Activated CD4-positive, alpha-beta T cell treated with anti-CD3 and anti-CD28 coated beads, Interleukin-2, amount 10 ng/mL, durations not matched to agents 24 days and 14 days (primary cell): Measurements from ENCODE around the gene TMEM181. TPM values are rescaled to one million over a fixed set of nuclear protein-coding genes. Genes with fewer than 3 reads are reported as not detected.
A peak's percentile ranks its signal among the peaks of the same experiment; 100 is the strongest.
"Not testable (repeated sequence)": the region's sequence is repeated elsewhere in the genome, so short reads cannot be mapped to it uniquely, and the experiment has no call there.

Source experiments
- DNase-seq: peaks from one replicate; pipeline ENCODE4 v3.0.0; 2022
- H3K27ac Mint-ChIP-seq: one replicate; pipeline ENCODE4 v1.8.0; 2022; ENCODE audit warnings: mild to moderate bottlenecking, mixed read lengths
- H3K27me3 Mint-ChIP-seq: one replicate; pipeline ENCODE4 v1.8.0; 2022; ENCODE audit warnings: mixed read lengths
- H3K36me3 Mint-ChIP-seq: one replicate; pipeline ENCODE4 v1.8.0; 2022; ENCODE audit warnings: low read depth, mild to moderate bottlenecking, mixed read lengths
- H3K4me1 Mint-ChIP-seq: one replicate; pipeline ENCODE4 v1.8.0; 2021; ENCODE audit warnings: mixed read lengths
- H3K4me3 Mint-ChIP-seq: one replicate; pipeline ENCODE4 v1.8.0; 2022; ENCODE audit warnings: mild to moderate bottlenecking, moderate library complexity, mixed read lengths
- H3K9me3 Mint-ChIP-seq: one replicate; pipeline ENCODE4 v1.8.0; 2021; ENCODE audit warnings: mixed read lengths
- intact Hi-C: fragments of 100-400 bp; cut with micrococcal nuclease; formaldehyde crosslinking; loops from one replicate; pipeline ENCODE4 v1.15.1; 2023
- total RNA-seq: library from RNA; stranded (reverse); gene quantifications from 2 replicates; pipeline ENCODE4 v1.2.3, GENCODE V29; 2022

The TMEM181 gene, protein sequence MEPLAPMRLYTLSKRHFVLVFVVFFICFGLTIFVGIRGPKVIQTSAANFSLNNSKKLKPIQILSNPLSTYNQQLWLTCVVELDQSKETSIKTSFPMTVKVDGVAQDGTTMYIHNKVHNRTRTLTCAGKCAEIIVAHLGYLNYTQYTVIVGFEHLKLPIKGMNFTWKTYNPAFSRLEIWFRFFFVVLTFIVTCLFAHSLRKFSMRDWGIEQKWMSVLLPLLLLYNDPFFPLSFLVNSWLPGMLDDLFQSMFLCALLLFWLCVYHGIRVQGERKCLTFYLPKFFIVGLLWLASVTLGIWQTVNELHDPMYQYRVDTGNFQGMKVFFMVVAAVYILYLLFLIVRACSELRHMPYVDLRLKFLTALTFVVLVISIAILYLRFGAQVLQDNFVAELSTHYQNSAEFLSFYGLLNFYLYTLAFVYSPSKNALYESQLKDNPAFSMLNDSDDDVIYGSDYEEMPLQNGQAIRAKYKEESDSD
- total RNA-seq, result 17.1 and 17.8 TPM in 2 replicates

DNA sequence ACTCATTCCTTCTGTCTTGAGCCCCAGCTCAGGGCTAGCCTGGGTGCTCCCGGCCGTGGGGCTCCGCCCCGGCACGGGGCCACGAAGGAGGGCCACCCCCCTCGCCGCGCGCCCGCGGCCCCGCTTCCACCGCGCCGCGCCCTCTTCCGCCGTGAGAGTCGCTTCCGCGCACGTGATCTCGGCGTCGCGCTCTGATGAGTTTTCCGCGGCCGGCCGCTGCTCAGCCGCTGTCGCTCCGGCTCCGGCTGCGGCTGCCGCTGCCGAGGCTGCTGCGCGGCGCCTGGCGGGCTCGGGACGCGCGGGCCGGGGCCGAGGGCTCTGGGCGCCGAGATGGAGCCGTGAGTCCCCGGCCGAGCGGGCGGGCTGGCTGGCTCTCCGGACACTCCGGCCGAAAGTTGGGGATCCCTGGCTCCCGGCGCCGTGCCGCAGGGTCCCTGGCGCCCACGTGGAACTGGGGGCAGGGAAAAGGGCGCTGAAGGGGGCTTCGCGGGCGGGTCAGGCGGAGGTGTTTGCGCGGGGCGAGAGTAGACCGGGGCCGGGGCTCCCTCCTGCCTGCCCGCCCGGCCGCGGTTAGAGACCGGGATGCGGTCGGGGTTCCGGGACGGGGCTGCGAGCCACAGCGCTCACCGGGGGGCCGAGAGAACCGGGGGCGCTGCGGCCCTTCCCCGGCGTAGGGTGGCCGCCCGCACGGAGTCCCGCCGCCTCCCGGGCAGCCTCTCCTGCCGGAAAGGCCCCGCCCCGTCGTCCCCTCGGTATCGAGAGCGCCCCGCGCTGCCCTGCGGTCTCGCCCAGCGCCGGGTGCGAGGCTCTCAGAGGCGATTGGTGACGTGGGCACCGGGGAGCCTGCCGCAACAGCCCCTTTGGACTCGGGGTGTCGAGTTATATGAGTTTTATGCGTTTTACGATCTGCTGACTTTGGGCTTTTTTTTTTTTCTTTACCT lies at the start of gene TMEM181:
Gene TMEM181, plus strand, starts transcription at position 197 of the 941 bp plus-strand sequence. Its CDS starts 134 bp downstream, at position 331.
- peaks cover 37% of the 10 kb centered on the region for H3K4me1 Mint-ChIP-seq
- H3K9me3 Mint-ChIP-seq, result no peaks in the 10 kb centered on the region
- peaks cover 12% of the 10 kb centered on the region for H3K27me3 Mint-ChIP-seq
- peaks cover 13% of the 10 kb centered on the region for H3K36me3 Mint-ChIP-seq
- peak within 1 kb of the TSS; percentile 96 for H3K27ac Mint-ChIP-seq
- intact Hi-C loops, result loop anchor here (2.0 to 5.0 kb wide), 4 partner anchors 23 to 328 kb away; partner anchors contain the start of gene DYNLT1
- peak; percentile 96 for DNase-seq
- H3K4me3 Mint-ChIP-seq, result peak within 1 kb of the TSS; percentile 98

DNA sequence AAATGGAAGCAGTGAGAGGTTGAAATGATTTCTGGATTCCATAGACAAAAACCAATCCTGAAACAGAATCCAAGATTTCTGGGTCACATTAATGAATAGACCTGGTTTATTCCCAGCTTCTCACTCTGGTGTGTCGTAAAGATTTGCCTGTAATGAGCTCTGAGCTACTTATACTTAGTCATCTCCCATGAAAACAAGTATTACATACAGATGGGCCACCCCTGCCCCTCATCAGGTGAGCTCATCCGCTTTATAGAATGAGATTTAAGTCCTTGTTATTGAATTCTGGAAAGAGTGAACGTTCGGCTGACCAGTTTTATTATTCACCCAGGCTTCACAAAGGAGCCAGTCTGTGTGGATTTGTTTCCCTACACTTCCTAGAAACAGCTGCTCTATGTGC lies 47.1 kb upstream of the TMEM181 start:
- Mint-ChIP-seq H3K9me3 (no peaks in the 10 kb centered on the region), H3K27ac (no peak overlapping the region), H3K4me1 (peaks cover 19% of the 10 kb centered on the region), H3K36me3 (no peaks in the 10 kb centered on the region), H3K27me3 (peaks cover 2% of the 10 kb centered on the region), H3K4me3 (no peak overlapping the region)
- intact Hi-C loops, result loop anchor here (10.0 kb wide), 1 partner anchor 158 kb away; no protein-coding TSS in a partner anchor
- no peak for DNase-seq

DNA sequence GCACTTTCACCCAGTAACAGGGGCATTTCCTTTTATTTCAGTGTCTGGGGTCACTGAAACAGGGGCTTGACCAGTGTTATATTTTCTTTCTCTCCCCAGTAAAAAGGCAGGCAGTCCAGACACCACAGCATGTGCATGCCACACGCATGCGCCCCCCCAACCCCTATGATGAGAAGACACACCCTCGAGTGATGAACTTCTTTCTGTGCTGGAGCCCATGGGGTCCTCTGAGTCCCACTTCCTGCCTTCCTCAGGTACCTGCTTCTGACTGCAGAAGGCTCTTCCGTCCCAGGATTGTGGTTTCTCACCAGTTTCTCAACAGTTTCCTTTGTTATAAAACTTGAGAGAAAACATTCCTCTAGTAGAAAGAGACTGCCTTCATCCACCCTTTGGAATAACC lies 45.7 kb upstream of the TMEM181 start:
- Mint-ChIP-seq H3K4me1 (peaks cover 27% of the 10 kb centered on the region), H3K9me3 (no peaks in the 10 kb centered on the region), H3K4me3 (no peak overlapping the region), H3K36me3 (no peaks in the 10 kb centered on the region), H3K27ac (no peak overlapping the region), H3K27me3 (peaks cover 2% of the 10 kb centered on the region)
- DNase-seq, result no peak
- intact Hi-C loops, result loop anchor here (10.0 kb wide), 1 partner anchor 159 kb away; no protein-coding TSS in a partner anchor

GRCh38 chr6:158514991-158515390 lies 44.9 kb upstream of the TMEM181 start:
- DNase-seq, result no peak
- peaks cover 6% of the 10 kb centered on the region for H3K27me3 Mint-ChIP-seq
- H3K36me3 Mint-ChIP-seq, result no peaks in the 10 kb centered on the region
- no peak overlapping the region for H3K4me3 Mint-ChIP-seq
- H3K4me1 Mint-ChIP-seq, result peaks cover 27% of the 10 kb centered on the region
- no peak overlapping the region for H3K27ac Mint-ChIP-seq
- H3K9me3 Mint-ChIP-seq, result no peaks in the 10 kb centered on the region
- intact Hi-C loops, result loop anchor here (10.0 kb wide), 1 partner anchor 160 kb away; no protein-coding TSS in a partner anchor

- peaks cover 27% of the 10 kb centered on the region for H3K4me1 Mint-ChIP-seq
- H3K36me3 Mint-ChIP-seq, result no peaks in the 10 kb centered on the region
- no peak overlapping the region for H3K27ac Mint-ChIP-seq
- intact Hi-C loops, result loop anchor here (10.0 kb wide), 1 partner anchor 161 kb away; no protein-coding TSS in a partner anchor
- DNase-seq, result no peak
- H3K9me3 Mint-ChIP-seq, result no peaks in the 10 kb centered on the region
- H3K27me3 Mint-ChIP-seq, result peaks cover 12% of the 10 kb centered on the region
- no peak overlapping the region for H3K4me3 Mint-ChIP-seq
Observed at GRCh38 chr6:158516098-158516497, 43.8 kb upstream of the TMEM181 start.

- intact Hi-C loops, result loop anchor here (10.0 kb wide), 1 partner anchor 162 kb away; no protein-coding TSS in a partner anchor
- Mint-ChIP-seq H3K4me1 (peaks cover 27% of the 10 kb centered on the region), H3K9me3 (no peaks in the 10 kb centered on the region), H3K27ac (no peak overlapping the region), H3K36me3 (no peaks in the 10 kb centered on the region), H3K4me3 (no peak overlapping the region), H3K27me3 (peaks cover 12% of the 10 kb centered on the region)
- DNase-seq, result no peak
Observed at GRCh38 chr6:158517038-158517437, 42.9 kb upstream of the TMEM181 start.

GRCh38 chr6:158517581-158517980 lies 42.3 kb upstream of the TMEM181 start:
- intact Hi-C loops, result loop anchor here (10.0 kb wide), 1 partner anchor 163 kb away; no protein-coding TSS in a partner anchor
- Mint-ChIP-seq H3K9me3 (no peaks in the 10 kb centered on the region), H3K27me3 (peaks cover 14% of the 10 kb centered on the region), H3K4me3 (peak overlapping the region; percentile 91), H3K36me3 (no peaks in the 10 kb centered on the region), H3K27ac (peak overlapping the region; percentile 46), H3K4me1 (peaks cover 27% of the 10 kb centered on the region)
- no peak for DNase-seq

DNA sequence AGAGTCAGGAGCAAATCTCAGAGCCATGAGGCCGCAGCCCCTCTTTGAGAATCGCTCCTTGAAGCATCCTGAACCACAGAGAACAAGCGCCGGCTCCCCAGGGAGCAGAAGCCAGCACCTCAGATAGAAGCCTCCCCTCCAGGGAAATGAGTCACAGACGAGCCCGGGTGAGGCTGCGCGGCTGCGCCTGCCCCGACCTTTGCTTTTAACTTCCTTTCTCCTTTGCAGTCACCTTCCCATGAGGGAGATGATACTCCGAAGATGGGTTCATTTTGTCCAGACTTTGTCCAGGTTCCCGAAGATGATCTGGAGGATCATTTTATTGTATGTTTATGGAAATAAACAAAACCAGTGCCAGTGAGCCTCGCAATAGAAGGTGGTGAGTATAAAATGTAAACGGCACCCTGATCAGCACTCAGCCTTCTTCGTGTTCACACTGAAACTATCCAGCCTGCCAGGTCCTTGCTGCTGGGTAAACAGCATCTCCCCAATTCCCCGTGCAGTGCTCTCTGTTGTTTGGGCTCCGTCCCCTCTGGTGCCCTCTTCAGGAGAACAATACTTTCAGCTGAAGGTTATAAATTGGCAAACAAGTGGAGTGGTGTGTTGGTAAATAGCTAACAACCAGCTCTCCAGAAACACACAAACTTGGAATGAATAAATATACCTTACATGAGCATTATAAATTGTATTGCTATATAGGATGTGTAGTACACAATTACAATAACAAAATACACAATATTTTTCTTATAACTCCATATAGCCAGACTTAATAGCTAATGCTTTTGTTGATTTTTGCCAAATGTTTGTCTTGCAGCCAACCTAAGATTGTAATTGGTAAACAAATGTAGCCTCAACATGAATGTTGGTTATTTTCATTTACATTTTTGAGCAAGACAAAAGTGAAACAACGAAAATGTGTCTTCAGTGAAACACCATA lies 41.4 kb upstream of the TMEM181 start:
- DNase-seq, result peak; percentile 90
- Mint-ChIP-seq H3K4me3 (peak overlapping the region; percentile 91), H3K27me3 (peaks cover 16% of the 10 kb centered on the region), H3K9me3 (no peaks in the 10 kb centered on the region), H3K36me3 (no peaks in the 10 kb centered on the region), H3K27ac (peak overlapping the region; percentile 90), H3K4me1 (peaks cover 27% of the 10 kb centered on the region)
- intact Hi-C loops, result loop anchor here (1.0 to 10.0 kb wide), 3 partner anchors 42 to 297 kb away; partner anchors contain the start of gene TMEM181

DNA sequence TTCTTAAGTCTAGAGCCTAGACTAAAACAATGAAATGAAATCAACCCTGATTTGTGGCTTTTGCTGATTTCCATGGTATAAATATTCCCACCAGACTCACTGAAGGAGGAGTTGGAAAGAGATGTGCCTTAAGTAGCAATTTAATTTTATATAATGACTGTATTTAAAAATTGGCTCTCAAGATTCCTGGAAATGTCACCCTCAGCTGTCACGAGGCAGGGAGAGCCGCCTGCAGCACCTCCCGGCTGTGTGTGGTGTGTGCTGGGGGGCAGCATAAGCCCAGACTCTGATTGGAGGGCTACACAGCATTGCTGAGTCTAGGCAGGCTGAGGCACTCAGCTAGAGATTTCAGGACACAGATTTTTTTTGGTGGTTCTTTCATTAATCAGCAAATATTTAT lies 40.6 kb upstream of the TMEM181 start:
- no peak for DNase-seq
- no peak overlapping the region for H3K4me3 Mint-ChIP-seq
- intact Hi-C loops, result loop anchor here (2.0 to 10.0 kb wide), 2 partner anchors 42 to 164 kb away; partner anchors contain the start of gene TMEM181
- peaks cover 20% of the 10 kb centered on the region for H3K27me3 Mint-ChIP-seq
- no peaks in the 10 kb centered on the region for H3K36me3 Mint-ChIP-seq
- peaks cover 22% of the 10 kb centered on the region for H3K4me1 Mint-ChIP-seq
- no peaks in the 10 kb centered on the region for H3K9me3 Mint-ChIP-seq
- no peak overlapping the region for H3K27ac Mint-ChIP-seq

- Mint-ChIP-seq H3K27me3 (peaks cover 21% of the 10 kb centered on the region), H3K4me1 (peaks cover 18% of the 10 kb centered on the region), H3K9me3 (no peaks in the 10 kb centered on the region), H3K27ac (no peak overlapping the region), H3K4me3 (no peak overlapping the region), H3K36me3 (no peaks in the 10 kb centered on the region)
- DNase-seq, result no peak
- intact Hi-C loops, result loop anchor here (2.0 to 10.0 kb wide), 2 partner anchors 41 to 165 kb away; partner anchors contain the start of gene TMEM181
Observed at GRCh38 chr6:158519761-158520160, 40.1 kb upstream of the TMEM181 start.

DNA sequence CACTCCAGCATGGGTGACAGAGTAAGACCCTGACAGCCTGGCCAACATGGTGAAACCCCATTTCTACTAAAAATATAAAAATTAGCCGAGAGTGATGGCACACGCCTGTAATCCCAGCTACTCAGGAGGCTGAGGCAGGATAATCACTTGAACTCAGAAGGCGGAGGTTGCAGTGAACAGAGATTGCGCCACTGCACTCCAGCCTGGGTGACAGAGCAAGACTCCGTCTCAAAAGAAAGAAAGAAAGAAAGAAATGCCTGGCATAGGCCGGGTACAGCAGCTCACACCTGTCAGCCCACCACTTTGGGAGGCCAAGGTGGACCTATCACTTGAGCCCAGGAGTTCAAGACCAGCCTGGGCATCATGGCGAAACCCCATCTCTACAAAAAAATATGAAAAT lies 38.9 kb upstream of the TMEM181 start:
- H3K4me1 Mint-ChIP-seq, result peaks cover 11% of the 10 kb centered on the region
- intact Hi-C loops, H3K36me3 Mint-ChIP-seq: not testable (repeated sequence)

DNA sequence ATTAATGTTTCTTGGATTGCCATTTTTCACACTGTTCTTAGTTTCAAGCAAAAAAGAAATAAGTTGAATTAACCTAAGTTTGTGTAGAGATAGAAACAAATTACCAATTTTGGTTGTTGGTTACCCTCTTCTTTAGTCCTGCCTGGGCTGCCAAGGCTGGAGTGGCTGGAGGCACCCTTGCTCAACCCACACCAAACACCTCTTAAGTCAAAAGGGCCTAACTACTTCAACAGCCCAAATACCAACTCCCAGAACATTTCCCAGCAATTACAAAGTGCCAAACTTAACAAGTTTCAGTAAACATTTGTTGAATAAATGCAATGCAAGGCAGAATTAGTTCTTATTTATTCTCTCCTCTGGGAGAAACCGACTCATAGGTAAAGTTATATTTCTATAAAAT lies 38.1 kb upstream of the TMEM181 start:
- H3K4me1 Mint-ChIP-seq, result peaks cover 10% of the 10 kb centered on the region
- no peak overlapping the region for H3K4me3 Mint-ChIP-seq
- H3K36me3 Mint-ChIP-seq, result no peaks in the 10 kb centered on the region
- H3K27me3 Mint-ChIP-seq, result peaks cover 28% of the 10 kb centered on the region
- intact Hi-C loops, result no loop called here
- peaks cover 3% of the 10 kb centered on the region for H3K9me3 Mint-ChIP-seq
- no peak overlapping the region for H3K27ac Mint-ChIP-seq
- DNase-seq, result no peak

More for the DNA sequence above, 38.9 kb upstream of the TMEM181 start:
- DNase-seq, H3K27ac Mint-ChIP-seq, H3K9me3 Mint-ChIP-seq, H3K4me3 Mint-ChIP-seq: not testable (repeated sequence)
- peaks cover 21% of the 10 kb centered on the region for H3K27me3 Mint-ChIP-seq
